Mucosa of descending colon (tissue), 3 donors: Measurements from ENCODE around the gene ZFYVE19. TPM values are rescaled to one million over a fixed set of nuclear protein-coding genes. Genes with fewer than 3 reads are reported as not detected.

ENCODE experiments used
- ATAC-seq: fragments of 200-7000 bp; cut with Tn5 transposase; one replicate; pipeline ENCODE4 v1.9.1; 2020; ENCODE audit warnings: mild to moderate bottlenecking, moderate library complexity
- DNase-seq, 3 donors: peaks; one replicate each; pipeline ENCODE4 v3.0.0-alpha.2; 2020
- H3K36me3 ChIP-seq: fragments of 200-600 bp; one replicate; pipeline ENCODE4 v1.8.0; 2021; ENCODE audit warnings: low read depth, mild to moderate bottlenecking
- H3K4me1 ChIP-seq: fragments of 200-600 bp; one replicate; pipeline ENCODE4 v1.8.0; 2021; ENCODE audit warnings: low read depth, mild to moderate bottlenecking
- H3K4me3 ChIP-seq: fragments of 200-600 bp; one replicate; pipeline ENCODE4 v1.8.0; 2021; ENCODE audit warnings: mild to moderate bottlenecking
- H3K9me3 ChIP-seq: fragments of 200-600 bp; one replicate; pipeline ENCODE4 v1.8.0; 2021; ENCODE audit warnings: mild to moderate bottlenecking
- intact Hi-C, 2 donors: fragments of 100-400 bp; cut with DNase I in 1 of 2; cut with micrococcal nuclease in 1 of 2; formaldehyde crosslinking; loops; one replicate each; pipeline versions ENCODE4 v1.11.0 to v1.11.1; 2022; cut with DNase I, micrococcal nuclease
- total RNA-seq, 3 donors: library from RNA; stranded (reverse); fragmentation: NEBNext Ultra II Directional in 2 of 3; extraction: Animal tissue kit (Norgen Biotek cat#: 25700) in 2 of 3; gene quantifications; one replicate each; pipeline versions ENCODE4 v1.2.1 to v1.2.4, GENCODE V29; 2021 to 2023
- TF ChIP-seq, protein P1 (sequence below): fragments of 200-600 bp; IDR thresholded peaks from one replicate; pipeline ENCODE4 v1.8.0; 2022; ENCODE audit warnings: antibody characterized with exemption, mild to moderate bottlenecking
- donor health status: DM: no; HTN: no; CAD: no; lungs with moderate emphysema.
- donor health status: DM: no; HTN: no; CAD: no.
- donor health status: DM: no; HTN: yes; CAD: no.

ZFYVE19 gene
- total RNA-seq, 3 donors from 2014 or later: 22.2 to 37.5 (median 36.5) TPM

DNA sequence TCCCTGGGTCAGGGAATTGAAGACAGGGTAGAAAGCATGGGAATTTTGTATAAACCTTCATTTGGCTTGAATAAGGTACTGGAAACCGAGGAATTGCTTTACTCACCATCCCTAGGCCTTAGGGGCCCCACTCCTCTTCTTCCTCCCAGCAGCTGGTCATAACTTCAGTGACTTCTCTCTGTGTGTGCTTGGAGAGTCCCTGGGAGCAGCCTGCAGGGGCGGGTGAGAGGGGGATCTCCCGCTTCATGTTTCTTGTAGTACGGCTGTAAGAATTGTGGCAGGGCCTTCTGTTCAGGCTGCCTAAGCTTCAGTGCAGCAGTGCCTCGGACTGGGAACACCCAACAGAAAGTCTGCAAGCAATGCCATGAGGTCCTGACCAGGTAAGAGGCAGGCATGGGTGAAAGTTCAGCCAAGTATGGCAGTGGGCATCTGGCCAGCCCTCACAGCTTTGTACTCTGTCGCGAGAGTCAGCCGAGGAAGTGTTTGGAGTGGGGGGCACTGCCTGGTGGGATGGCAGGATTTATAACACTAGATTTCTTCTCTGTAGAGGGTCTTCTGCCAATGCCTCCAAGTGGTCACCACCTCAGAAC, 2.1 kb downstream of the ZFYVE19 start:
- H3K4me3 ChIP-seq: no peak overlapping the region
- TF ChIP-seq, protein P1, sequence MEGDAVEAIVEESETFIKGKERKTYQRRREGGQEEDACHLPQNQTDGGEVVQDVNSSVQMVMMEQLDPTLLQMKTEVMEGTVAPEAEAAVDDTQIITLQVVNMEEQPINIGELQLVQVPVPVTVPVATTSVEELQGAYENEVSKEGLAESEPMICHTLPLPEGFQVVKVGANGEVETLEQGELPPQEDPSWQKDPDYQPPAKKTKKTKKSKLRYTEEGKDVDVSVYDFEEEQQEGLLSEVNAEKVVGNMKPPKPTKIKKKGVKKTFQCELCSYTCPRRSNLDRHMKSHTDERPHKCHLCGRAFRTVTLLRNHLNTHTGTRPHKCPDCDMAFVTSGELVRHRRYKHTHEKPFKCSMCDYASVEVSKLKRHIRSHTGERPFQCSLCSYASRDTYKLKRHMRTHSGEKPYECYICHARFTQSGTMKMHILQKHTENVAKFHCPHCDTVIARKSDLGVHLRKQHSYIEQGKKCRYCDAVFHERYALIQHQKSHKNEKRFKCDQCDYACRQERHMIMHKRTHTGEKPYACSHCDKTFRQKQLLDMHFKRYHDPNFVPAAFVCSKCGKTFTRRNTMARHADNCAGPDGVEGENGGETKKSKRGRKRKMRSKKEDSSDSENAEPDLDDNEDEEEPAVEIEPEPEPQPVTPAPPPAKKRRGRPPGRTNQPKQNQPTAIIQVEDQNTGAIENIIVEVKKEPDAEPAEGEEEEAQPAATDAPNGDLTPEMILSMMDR: no peak
- H3K9me3 ChIP-seq: no peaks in the 10 kb centered on the region
- peak in 2 of 3 donors; percentile 28 to 39 for DNase-seq
- no peaks in the 10 kb centered on the region for H3K36me3 ChIP-seq
- ATAC-seq: no peak
- peaks cover 20% of the 10 kb centered on the region for H3K4me1 ChIP-seq
- intact Hi-C loops: no loop called here

DNA sequence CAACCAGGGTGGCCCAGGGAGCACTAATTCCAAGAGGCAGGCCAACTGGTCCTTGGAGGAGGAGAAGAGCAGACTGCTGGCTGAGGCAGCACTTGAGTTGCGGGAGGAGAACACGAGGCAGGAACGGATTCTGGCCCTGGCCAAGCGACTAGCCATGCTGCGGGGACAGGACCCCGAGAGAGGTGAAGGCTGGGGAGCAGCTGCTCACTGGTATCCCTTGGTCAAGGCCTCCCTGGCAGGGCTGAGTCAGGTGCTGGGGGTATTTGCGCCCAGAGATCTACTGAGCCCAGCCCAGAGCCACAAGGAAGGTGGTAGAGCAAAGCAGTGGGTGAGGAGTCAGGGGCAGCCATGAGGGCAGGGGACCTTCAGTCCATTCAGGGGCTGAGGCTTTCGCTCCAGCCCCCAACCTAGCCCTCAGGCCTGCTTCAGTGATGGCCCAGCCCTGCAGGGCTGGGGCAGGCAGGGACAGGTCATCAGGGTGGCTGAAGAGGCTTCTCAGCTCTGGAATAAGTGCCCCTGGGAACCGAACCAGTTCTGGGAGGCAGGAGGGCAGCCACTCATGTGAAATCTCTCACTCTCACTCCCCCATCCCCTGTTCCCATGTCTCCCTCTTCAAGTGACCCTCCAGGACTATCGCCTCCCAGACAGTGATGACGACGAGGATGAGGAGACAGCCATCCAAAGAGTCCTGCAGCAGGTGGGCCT, 6.0 kb downstream of the ZFYVE19 start:
- peak in 2 of 3 donors; percentile 25 to 45 for DNase-seq
- peaks cover 12% of the 10 kb centered on the region for H3K4me1 ChIP-seq
- H3K9me3 ChIP-seq: no peaks in the 10 kb centered on the region
- no peak for ATAC-seq
- TF ChIP-seq, protein P1: no peak
- peaks cover 5% of the 10 kb centered on the region for H3K36me3 ChIP-seq
- no peak overlapping the region for H3K4me3 ChIP-seq
- intact Hi-C loops: no loop called here

DNA sequence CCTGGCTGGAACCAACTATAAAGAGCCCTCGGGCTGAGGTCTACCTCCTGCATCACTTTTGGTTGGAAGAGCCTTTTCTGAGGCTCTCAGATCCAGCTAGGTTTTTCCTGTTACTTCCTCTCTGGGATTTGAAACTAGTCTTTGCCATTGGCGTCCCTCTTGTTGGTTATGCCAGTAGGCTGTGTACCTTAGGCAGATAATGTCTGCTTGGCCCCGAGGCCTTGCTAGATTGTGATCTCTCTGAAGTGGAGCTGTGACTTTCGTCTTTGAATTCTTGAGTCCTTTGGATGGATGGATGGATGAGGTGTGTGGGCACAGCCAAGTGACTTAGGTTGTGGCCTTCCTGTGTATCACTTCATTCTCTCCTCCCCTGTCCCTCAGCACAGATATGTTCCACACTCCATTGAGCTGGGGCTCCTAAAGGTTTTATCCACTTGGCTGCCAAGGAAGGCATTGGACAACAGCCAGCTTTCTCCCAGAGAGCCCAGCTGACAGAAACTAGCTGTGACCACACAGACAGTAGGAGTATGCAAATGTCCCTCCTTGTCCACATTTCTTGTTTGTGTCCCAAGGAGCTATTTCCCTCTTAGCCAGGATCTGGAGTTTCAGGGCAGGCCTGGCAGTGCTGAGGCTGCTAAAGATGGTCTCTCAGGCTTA, 8.3 kb downstream of the ZFYVE19 start:
- no peak for ATAC-seq

DNA sequence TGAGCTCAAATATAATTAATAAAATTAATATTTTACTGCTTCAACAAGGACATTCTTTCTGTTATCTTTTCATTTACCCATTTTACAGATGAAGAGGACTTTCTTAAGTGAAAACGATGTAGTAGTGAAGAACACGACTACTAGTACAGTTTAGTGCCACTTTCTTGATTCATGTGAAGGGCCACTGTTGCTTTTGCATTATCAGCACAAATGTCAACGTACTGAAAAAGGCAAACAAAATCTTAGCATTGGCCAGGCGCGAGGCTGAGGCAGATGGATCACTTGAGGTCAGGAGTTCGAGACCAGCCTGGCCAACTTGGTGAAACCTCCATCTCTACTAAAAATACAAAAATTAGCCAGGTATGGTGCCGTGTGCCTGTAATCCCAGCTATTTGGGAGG, 12.2 kb downstream of the ZFYVE19 start:
- Histone ChIP-seq H3K9me3 (no peaks in the 10 kb centered on the region), H3K36me3 (peaks cover 5% of the 10 kb centered on the region), H3K4me1 (no peaks in the 10 kb centered on the region), H3K4me3 (no peak overlapping the region)
- DNase-seq (no peak), ATAC-seq (no peak)
- intact Hi-C loops: no loop called here
- TF ChIP-seq, protein P1: no peak

More for the DNA sequence above, 8.3 kb downstream of the ZFYVE19 start:
- intact Hi-C loops: no loop called here
- no peak for DNase-seq
- H3K36me3 ChIP-seq: peaks cover 5% of the 10 kb centered on the region
- no peak overlapping the region for H3K4me3 ChIP-seq
- H3K4me1 ChIP-seq: no peaks in the 10 kb centered on the region
- no peaks in the 10 kb centered on the region for H3K9me3 ChIP-seq
- TF ChIP-seq, protein P1: no peak

DNA sequence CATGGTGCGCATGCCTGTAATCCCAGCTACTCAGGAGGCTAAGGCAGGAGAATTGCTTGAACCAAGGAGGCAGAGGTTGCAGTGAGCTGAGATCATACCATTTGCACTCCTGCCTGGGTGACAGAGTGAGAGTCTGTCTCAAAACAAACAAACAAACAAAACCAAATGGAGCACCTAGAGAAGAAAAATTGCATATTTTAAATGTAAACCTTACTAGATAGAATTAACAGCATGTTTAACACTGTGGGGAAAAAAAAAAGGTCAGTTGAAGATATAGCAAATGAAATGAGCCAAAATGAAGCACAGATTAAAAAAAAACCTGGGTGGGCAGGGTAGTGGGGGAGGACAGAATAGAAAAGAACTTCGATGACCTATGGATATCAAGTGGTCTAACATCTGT, 14.3 kb downstream of the ZFYVE19 start:
- H3K9me3 ChIP-seq: no peaks in the 10 kb centered on the region
- DNase-seq (no peak), ATAC-seq (no peak)
- no peak overlapping the region for H3K4me3 ChIP-seq
- no peaks in the 10 kb centered on the region for H3K36me3 ChIP-seq
- intact Hi-C loops: no loop called here
- TF ChIP-seq, protein P1: no peak
- peaks cover 8% of the 10 kb centered on the region for H3K4me1 ChIP-seq
